Measurements from ENCODE around the gene HSPA1A.
"Not testable (repeated sequence)": the region's sequence is repeated elsewhere in the genome, so short reads cannot be mapped to it uniquely, and the experiment has no call there.

HSPA1A gene

GRCh38 chr6:31781244-31782125 lies 33.9 kb upstream of the HSPA1A start:
- DNase-seq (ENCODE audit: low read depth in 3 of 3) = no peak

GRCh38 chr6:31782126-31782855 lies 33.1 kb upstream of the HSPA1A start:
- no peak for DNase-seq (ENCODE audit: low read depth in 3 of 3)

- DNase-seq (ENCODE audit: low read depth in 3 of 3) = no peak
Observed at GRCh38 chr6:31784098-31784925, 31.0 kb upstream of the HSPA1A start.

GRCh38 chr6:31785475-31785874 lies 29.9 kb upstream of the HSPA1A start:
- DNase-seq (ENCODE audit: low read depth in 3 of 3) = no peak

- no peak for DNase-seq (ENCODE audit: low read depth in 3 of 3)
Observed at GRCh38 chr6:31791324-31792089, 23.8 kb upstream of the HSPA1A start.

GRCh38 chr6:31792090-31792374 lies 23.3 kb upstream of the HSPA1A start:
- DNase-seq (ENCODE audit: low read depth in 3 of 3) = no peak

GRCh38 chr6:31792761-31793171 lies 22.6 kb upstream of the HSPA1A start:
- DNase-seq (ENCODE audit: low read depth in 3 of 3) = no peak

- DNase-seq (ENCODE audit: low read depth in 3 of 3) = not testable (repeated sequence)
Observed at GRCh38 chr6:31793927-31794245, 21.5 kb upstream of the HSPA1A start.

GRCh38 chr6:31794294-31794865 lies 21.0 kb upstream of the HSPA1A start:
- no peak for DNase-seq (ENCODE audit: low read depth in 3 of 3)

- DNase-seq (ENCODE audit: low read depth in 3 of 3) = no peak
Observed at GRCh38 chr6:31794866-31795615, 20.3 kb upstream of the HSPA1A start.

- peak; percentile 68 to 82 (median 73) for DNase-seq (ENCODE audit: low read depth in 3 of 3)
Observed at GRCh38 chr6:31795616-31796298, 19.6 kb upstream of the HSPA1A start, which contains the start of gene VARS1. Gene VARS1, minus strand, starts transcription at chr6:31795752. Its CDS starts 535 bp downstream, at chr6:31795217.

GRCh38 chr6:31796993-31797385 lies 18.4 kb upstream of the HSPA1A start:
- no peak for DNase-seq (ENCODE audit: low read depth in 3 of 3)

- DNase-seq (ENCODE audit: low read depth in 3 of 3) = no peak
Observed at GRCh38 chr6:31797588-31797987, 17.8 kb upstream of the HSPA1A start.

- DNase-seq (ENCODE audit: low read depth in 3 of 3) = no peak
Observed at GRCh38 chr6:31799781-31800180, 15.6 kb upstream of the HSPA1A start.

- not testable (repeated sequence) for DNase-seq (ENCODE audit: low read depth in 3 of 3)
Observed at GRCh38 chr6:31801031-31801927, 14.1 kb upstream of the HSPA1A start.

- DNase-seq (ENCODE audit: low read depth in 3 of 3) = no peak
Observed at GRCh38 chr6:31805939-31806469, 9.3 kb upstream of the HSPA1A start.

- DNase-seq (ENCODE audit: low read depth in 3 of 3) = peak; percentile 94 to 97 (median 95)
Observed at GRCh38 chr6:31806470-31807272, 8.7 kb upstream of the HSPA1A start, which contains the start of gene LSM2. Gene LSM2, minus strand, starts transcription at chr6:31806966. Its CDS starts 209 bp downstream, at chr6:31806757.

GRCh38 chr6:31808599-31808998 lies 6.7 kb upstream of the HSPA1A start:
- DNase-seq (ENCODE audit: low read depth in 3 of 3) = not testable (repeated sequence)

All from stimulated activated CD4-positive, alpha-beta T cell treated with anti-CD3 and anti-CD28 coated beads, TNF-alpha, amount 100 ng/mL, for 48 hours (primary cell).